Measurements from ENCODE around the gene IFRD2. TPM values are rescaled to one million over a fixed set of nuclear protein-coding genes. Genes with fewer than 3 reads are reported as not detected.

IFRD2 gene
- total and polyA plus RNA-seq, 2 of the 13 experiments (the other 11 are each of a cell fraction or from before 2014, with no cell fraction given), result 32.8 to 96.1 TPM

DNA sequence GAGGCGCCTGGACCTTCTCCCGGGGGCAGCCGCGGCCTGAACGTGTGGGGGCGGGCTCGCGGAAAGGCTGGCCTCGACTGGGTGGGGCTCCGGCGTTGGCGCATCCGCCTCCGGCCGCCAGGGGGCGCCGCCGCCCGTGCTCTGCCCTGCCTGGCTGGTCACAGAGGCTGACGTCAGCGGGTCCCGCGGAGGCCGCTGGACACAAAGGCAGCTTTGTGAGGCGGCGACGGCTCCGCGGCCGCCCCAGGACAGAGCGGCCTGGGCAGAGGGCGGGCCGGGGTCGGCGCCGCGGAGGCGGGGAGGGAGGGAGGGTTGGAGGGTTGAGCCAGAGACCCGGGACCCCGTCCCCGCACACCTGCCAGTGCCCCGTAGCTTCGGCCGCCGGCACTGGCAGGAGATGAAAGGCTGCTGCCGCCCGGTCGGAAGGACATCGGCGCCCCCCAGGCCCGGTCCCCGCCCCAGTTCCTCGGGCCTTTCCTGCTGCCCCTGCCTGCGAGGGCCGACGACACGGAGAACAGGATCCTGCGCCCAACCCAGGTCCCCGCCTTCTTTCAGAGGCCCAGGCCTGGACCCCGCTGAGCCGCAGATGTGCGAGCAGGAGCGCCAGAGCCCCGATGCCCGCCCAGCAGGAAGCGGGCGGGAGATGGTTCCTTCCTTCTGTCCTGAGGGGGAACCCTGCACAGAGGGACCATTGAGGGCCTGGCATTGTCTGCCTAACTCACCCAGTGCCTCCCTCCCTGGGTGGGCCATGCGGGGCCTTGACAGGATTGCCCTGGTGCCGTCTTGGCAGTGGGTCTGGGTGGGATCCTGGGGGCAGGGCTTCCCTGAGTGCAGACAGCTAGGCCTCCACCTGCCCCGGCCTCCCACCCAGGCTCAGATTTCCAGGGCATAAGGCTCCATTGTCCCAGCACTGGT lies 31.9 kb downstream of the IFRD2 start (continued):
- no peak for TF ChIP-seq ARID3A (IDR thresholded peaks at IDR 0.05; ENCODE audit: low read depth, low read length)
- TF ChIP-seq HNRNPK (IDR thresholded peaks at IDR 0.05; ENCODE audit: low read depth, low read length, poor library complexity, severe bottlenecking), result peak; percentile 83
- no peak for TF ChIP-seq CBX1 (IDR thresholded peaks at IDR 0.05; ENCODE audit: low read depth)
- TF ChIP-seq ZSCAN29 (CRISPR knock-in tag; conservative IDR thresholded peaks at IDR 0.05), result no peak
- TF ChIP-seq, protein P1, sequence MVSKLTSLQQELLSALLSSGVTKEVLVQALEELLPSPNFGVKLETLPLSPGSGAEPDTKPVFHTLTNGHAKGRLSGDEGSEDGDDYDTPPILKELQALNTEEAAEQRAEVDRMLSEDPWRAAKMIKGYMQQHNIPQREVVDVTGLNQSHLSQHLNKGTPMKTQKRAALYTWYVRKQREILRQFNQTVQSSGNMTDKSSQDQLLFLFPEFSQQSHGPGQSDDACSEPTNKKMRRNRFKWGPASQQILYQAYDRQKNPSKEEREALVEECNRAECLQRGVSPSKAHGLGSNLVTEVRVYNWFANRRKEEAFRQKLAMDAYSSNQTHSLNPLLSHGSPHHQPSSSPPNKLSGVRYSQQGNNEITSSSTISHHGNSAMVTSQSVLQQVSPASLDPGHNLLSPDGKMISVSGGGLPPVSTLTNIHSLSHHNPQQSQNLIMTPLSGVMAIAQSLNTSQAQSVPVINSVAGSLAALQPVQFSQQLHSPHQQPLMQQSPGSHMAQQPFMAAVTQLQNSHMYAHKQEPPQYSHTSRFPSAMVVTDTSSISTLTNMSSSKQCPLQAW (CRISPR knock-in tag; IDR thresholded peaks at IDR 0.05), result peak; percentile 63
- no peak for TF ChIP-seq ZNF441 (CRISPR knock-in tag; IDR thresholded peaks at IDR 0.05; ENCODE audit: borderline replicate concordance)
- TF ChIP-seq FOXA3 (CRISPR knock-in tag; IDR thresholded peaks at IDR 0.05), result peak; percentile 42
- no peak for TF ChIP-seq ZMYM3 (CRISPR knock-in tag; IDR thresholded peaks at IDR 0.05)
- TF ChIP-seq ZSCAN20 (CRISPR knock-in tag; IDR thresholded peaks at IDR 0.05; ENCODE audit: borderline replicate concordance), result peak; percentile 89; the same call in 1 of the 2 replicates
- TF ChIP-seq SNAPC5 (CRISPR knock-in tag; IDR thresholded peaks at IDR 0.05; ENCODE audit: borderline replicate concordance), result peak; percentile 40; the same call in 1 of the 2 replicates
- TF ChIP-seq, protein P2, sequence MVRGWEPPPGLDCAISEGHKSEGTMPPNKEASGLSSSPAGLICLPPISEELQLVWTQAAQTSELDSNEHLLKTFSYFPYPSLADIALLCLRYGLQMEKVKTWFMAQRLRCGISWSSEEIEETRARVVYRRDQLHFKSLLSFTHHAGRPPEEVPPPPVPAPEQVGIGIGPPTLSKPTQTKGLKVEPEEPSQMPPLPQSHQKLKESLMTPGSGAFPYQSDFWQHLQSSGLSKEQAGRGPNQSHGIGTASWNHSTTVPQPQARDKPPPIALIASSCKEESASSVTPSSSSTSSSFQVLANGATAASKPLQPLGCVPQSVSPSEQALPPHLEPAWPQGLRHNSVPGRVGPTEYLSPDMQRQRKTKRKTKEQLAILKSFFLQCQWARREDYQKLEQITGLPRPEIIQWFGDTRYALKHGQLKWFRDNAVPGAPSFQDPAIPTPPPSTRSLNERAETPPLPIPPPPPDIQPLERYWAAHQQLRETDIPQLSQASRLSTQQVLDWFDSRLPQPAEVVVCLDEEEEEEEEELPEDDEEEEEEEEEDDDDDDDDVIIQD (CRISPR knock-in tag; IDR thresholded peaks at IDR 0.05; ENCODE audit: low read depth), result no peak
- TF ChIP-seq SIX1 (CRISPR knock-in tag; IDR thresholded peaks at IDR 0.05; ENCODE audit: borderline replicate concordance), result no peak; the same call in 1 of the 2 replicates
- TF ChIP-seq DNMT3B (CRISPR knock-in tag; conservative IDR thresholded peaks at IDR 0.05), result no peak; the same call in 1 of the 2 replicates
- TF ChIP-seq ZSCAN22 (CRISPR knock-in tag; IDR thresholded peaks at IDR 0.05), result no peak
- peak; percentile 71; the same call in 1 of the 2 replicates for TF ChIP-seq ZNF816 (CRISPR knock-in tag; IDR thresholded peaks at IDR 0.05; ENCODE audit: borderline replicate concordance)
- TF ChIP-seq FOXK1 (CRISPR knock-in tag; IDR thresholded peaks at IDR 0.05; ENCODE audit: borderline replicate concordance, low read depth), result peak; percentile 39; the same call in 1 of the 2 replicates
- TF ChIP-seq ATF1 (CRISPR knock-in tag; IDR thresholded peaks at IDR 0.05), result no peak
- TF ChIP-seq MIER3 (CRISPR knock-in tag; IDR thresholded peaks at IDR 0.05; ENCODE audit: borderline replicate concordance), result peak; percentile 53; the same call in 1 of the 2 replicates
- TF ChIP-seq ZNF549 (CRISPR knock-in tag; IDR thresholded peaks at IDR 0.05), result no peak
- no peak for TF ChIP-seq SRSF1 (optimal IDR thresholded peaks at IDR 0.05; ENCODE audit: low read depth, low read length)

All from HepG2 (cell line).